DND-41 (cell line): ENCODE measurements around the gene SYT9.

ENCODE experiments used
- ATAC-seq: fragments of 200-7000 bp; cut with Tn5 transposase; 3 replicates; pipeline ENCODE4 v1.9.1; 2021; ENCODE audit warnings: low read depth; ENCODE audit not compliant: insufficient read depth
- DNase-seq: peaks from one replicate; pipeline ENCODE4 v3.0.0-alpha.2; 2020
- H2AFZ ChIP-seq: 2 replicates; pipeline ENCODE4 v1.6.0; 2012; ENCODE audit warnings: low read depth, low read length
- H3K27ac ChIP-seq: 2 replicates; pipeline ENCODE4 v1.5.1; 2012; ENCODE audit warnings: low read length, inconsistent platforms
- H3K27me3 ChIP-seq: fragments of 200-600 bp; sonication (generic); 2 replicates; pipeline ENCODE4 v1.6.0; 2012; ENCODE audit warnings: low read length, mild to moderate bottlenecking, inconsistent platforms; ENCODE audit not compliant: insufficient read depth, poor library complexity
- H3K36me3 ChIP-seq: 2 replicates; pipeline ENCODE4 v1.5.1; 2012; ENCODE audit warnings: low read length, inconsistent platforms; ENCODE audit not compliant: insufficient read depth
- H3K4me1 ChIP-seq: 2 replicates; pipeline ENCODE4 v1.5.1; 2012; ENCODE audit warnings: mild to moderate bottlenecking, low read length; ENCODE audit not compliant: insufficient read depth
- H3K4me2 ChIP-seq: 2 replicates; pipeline ENCODE4 v1.6.0; 2012; ENCODE audit warnings: mild to moderate bottlenecking, moderate library complexity, low read length, inconsistent platforms; ENCODE audit not compliant: insufficient read depth
- H3K4me3 ChIP-seq, 2 experiments: fragments of 200-600 bp in 1 of 2; shearing (Covaris generic) in 1 of 2; 2 replicates each; pipeline ENCODE4 v1.5.1; 2012 to 2016; ENCODE audit warnings: inconsistent platforms in 2 of 2, low read length in 2 of 2, mild to moderate bottlenecking in 2 of 2, low read depth in 1 of 2, moderate library complexity in 1 of 2
- H3K79me2 ChIP-seq: 2 replicates; pipeline ENCODE4 v1.6.0; 2012; ENCODE audit warnings: low read length, inconsistent platforms; ENCODE audit not compliant: insufficient read depth
- H3K9ac ChIP-seq: 2 replicates; pipeline ENCODE4 v1.6.0; 2012; ENCODE audit warnings: low read depth, mild to moderate bottlenecking, inconsistent platforms, low read length, moderate library complexity
- H3K9me3 ChIP-seq: 2 replicates; pipeline ENCODE4 v1.5.1; 2012; ENCODE audit warnings: low read length, moderate library complexity, mild to moderate bottlenecking, inconsistent platforms; ENCODE audit not compliant: insufficient read depth, severe bottlenecking
- H4K20me1 ChIP-seq: 2 replicates; pipeline ENCODE4 v1.6.0; 2012; ENCODE audit warnings: low read length; ENCODE audit not compliant: insufficient read depth
- CTCF ChIP-seq: IDR thresholded peaks from 2 replicates; pipeline ENCODE4 v1.5.1; 2012; ENCODE audit warnings: borderline replicate concordance, low read length, moderate library complexity, mild to moderate bottlenecking; ENCODE audit not compliant: poor library complexity, severe bottlenecking; ENCODE audit errors: extremely low read depth
- EZH2 ChIP-seq: IDR thresholded peaks from 3 replicates; pipeline ENCODE4 v1.6.1; 2012; ENCODE audit warnings: borderline replicate concordance, low read depth, mild to moderate bottlenecking, moderate library complexity, low read length, inconsistent platforms; ENCODE audit not compliant: severe bottlenecking

SYT9 gene

GRCh38 chr11:7417328-7417727, 165.6 kb downstream of the SYT9 start:
- Histone ChIP-seq H4K20me1 (no peaks in the 10 kb centered on the region), H3K79me2 (no peaks in the 10 kb centered on the region), H3K27me3 (peaks cover 11% of the 10 kb centered on the region), H3K27ac (no peak overlapping the region), H3K36me3 (no peaks in the 10 kb centered on the region), H3K9ac (no peak overlapping the region), H2AFZ (no peak overlapping the region), H3K4me3 (no peak overlapping the region), H3K9me3 (no peaks in the 10 kb centered on the region), H3K4me1 (no peaks in the 10 kb centered on the region), H3K4me2 (no peak overlapping the region)
- ATAC-seq (no peak), DNase-seq (no peak)
- no peak for TF ChIP-seq EZH2
- no peak for TF ChIP-seq CTCF

GRCh38 chr11:7418061-7418460, 166.4 kb downstream of the SYT9 start:
- Histone ChIP-seq H2AFZ (no peak overlapping the region), H3K4me2 (no peak overlapping the region), H3K4me1 (no peaks in the 10 kb centered on the region), H3K27me3 (peaks cover 11% of the 10 kb centered on the region), H3K27ac (no peak overlapping the region), H3K79me2 (no peaks in the 10 kb centered on the region), H3K36me3 (no peaks in the 10 kb centered on the region), H4K20me1 (no peaks in the 10 kb centered on the region), H3K9ac (no peak overlapping the region), H3K4me3 (no peak overlapping the region), H3K9me3 (no peaks in the 10 kb centered on the region)
- TF ChIP-seq EZH2 (no peak), CTCF (no peak)
- DNase-seq: no peak
- no peak for ATAC-seq

- ATAC-seq (no peak), DNase-seq (no peak)
- Histone ChIP-seq H3K79me2 (no peaks in the 10 kb centered on the region), H3K9me3 (no peaks in the 10 kb centered on the region), H3K27me3 (peaks cover 7% of the 10 kb centered on the region), H3K4me2 (no peak overlapping the region), H3K4me3 (no peak overlapping the region), H3K9ac (no peak overlapping the region), H4K20me1 (no peaks in the 10 kb centered on the region), H2AFZ (no peak overlapping the region), H3K4me1 (no peaks in the 10 kb centered on the region), H3K36me3 (no peaks in the 10 kb centered on the region), H3K27ac (no peak overlapping the region)
- TF ChIP-seq CTCF: no peak
- no peak for TF ChIP-seq EZH2
Measured at GRCh38 chr11:7418906-7419305, 167.2 kb downstream of the SYT9 start.

- no peak for DNase-seq
- Histone ChIP-seq H4K20me1 (no peaks in the 10 kb centered on the region), H3K27me3 (no peaks in the 10 kb centered on the region), H3K27ac (no peak overlapping the region), H3K79me2 (no peaks in the 10 kb centered on the region), H3K9me3 (no peaks in the 10 kb centered on the region), H3K4me1 (no peaks in the 10 kb centered on the region), H3K4me2 (no peak overlapping the region), H2AFZ (no peak overlapping the region), H3K36me3 (no peaks in the 10 kb centered on the region), H3K9ac (no peak overlapping the region), H3K4me3 (no peak overlapping the region)
- ATAC-seq: no peak
- TF ChIP-seq EZH2 (no peak), CTCF (no peak)
Measured at GRCh38 chr11:7421136-7421535, 169.4 kb downstream of the SYT9 start.
